Stimulated activated CD4-positive, alpha-beta T cell treated with anti-CD3 and anti-CD28 coated beads, Interleukin-12 subunit alpha, Interleukin-12 subunit beta, amount 100 ng/mL, for 48 hours (primary cell): ENCODE data around the gene DPP6.
"Not testable (repeated sequence)": the region's sequence is repeated elsewhere in the genome, so short reads cannot be mapped to it uniquely, and the experiment has no call there.

Experiments
- DNase-seq, 3 donors: peaks; one replicate each; pipeline ENCODE4 v3.0.0-alpha.2; 2020; ENCODE audit warnings: low read depth in 2 of 3, low spot score in 1 of 3

DPP6 gene

DNA sequence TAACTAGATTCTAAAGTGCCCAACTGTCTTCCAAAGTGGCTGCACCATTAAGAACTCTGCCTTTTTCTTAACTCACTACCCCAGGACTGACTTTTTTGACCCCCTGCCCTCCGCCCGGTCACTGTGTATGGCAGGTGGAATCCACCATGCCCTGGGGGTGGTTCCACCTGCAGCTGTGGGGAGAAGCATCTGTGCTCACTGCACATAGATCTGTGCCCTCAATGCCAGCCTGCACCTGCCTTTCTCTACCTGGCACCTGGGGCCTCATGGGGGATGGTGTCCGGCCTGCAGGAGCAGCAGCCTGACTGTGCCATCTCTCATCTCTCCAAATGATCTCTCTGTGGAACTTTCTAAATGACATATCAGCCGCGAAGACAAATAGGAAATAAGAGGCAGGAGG, 597.2 kb downstream of the DPP6 start:
- DNase-seq, result no peak

DNA sequence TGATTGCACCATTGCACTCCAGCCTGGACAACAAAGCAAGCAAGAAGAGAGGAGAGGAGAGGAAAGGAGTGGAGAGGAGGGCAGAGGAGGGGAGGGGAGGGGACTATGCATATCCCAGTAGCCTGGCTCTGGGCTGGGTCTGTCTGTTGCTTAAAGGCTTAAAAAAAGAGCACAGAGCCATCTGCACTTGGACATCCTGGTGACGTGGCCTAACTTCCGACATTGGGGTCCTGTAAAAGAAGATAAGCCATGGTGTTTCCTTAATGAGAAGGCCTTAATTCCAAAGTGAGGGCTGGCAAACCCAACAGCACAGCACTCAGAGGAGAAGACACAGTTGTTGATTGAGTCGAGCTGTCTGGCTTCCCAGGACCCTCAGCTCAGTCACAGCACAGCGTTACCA, 598.1 kb downstream of the DPP6 start:
- DNase-seq, result no peak

DNA sequence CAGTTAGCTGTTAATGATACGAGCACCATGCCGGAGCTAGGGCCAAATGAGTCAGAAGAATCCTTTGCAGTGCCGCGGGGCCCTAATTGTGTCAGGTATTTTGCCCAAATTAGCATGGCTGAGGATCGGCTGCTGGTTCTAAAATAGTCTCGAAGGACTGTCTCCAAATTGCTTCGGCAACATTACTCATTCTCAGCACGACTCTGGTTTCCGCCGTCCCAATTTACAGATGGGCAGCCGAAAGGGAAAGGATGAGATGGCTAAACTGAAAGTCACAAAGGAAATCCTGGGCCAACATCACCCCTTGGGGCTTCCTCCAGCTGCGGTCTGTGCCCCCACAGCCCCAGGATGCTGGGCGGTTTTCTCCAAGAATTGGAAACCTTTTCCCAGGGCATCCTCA, 599.3 kb downstream of the DPP6 start:
- DNase-seq, result no peak

DNA sequence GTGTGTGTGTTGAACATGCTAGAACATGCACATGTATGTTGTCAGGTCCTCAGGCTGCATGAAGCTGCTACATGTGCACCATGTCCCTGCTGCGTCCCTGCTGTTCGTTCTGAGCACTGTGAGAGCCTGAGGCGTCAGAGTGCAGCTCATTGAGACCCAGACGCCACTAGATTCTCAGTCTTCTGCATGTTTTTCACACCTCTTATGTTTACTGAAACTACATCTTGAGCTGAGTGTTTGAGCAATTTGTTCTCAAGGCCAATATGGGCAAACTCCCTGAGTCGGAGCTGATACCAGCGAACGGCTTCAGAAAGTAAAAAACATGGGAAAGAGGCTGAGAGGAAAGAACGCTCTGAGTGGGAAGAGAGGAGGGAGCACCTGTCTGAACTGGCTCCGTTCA, 600.4 kb downstream of the DPP6 start:
- no peak for DNase-seq

DNA sequence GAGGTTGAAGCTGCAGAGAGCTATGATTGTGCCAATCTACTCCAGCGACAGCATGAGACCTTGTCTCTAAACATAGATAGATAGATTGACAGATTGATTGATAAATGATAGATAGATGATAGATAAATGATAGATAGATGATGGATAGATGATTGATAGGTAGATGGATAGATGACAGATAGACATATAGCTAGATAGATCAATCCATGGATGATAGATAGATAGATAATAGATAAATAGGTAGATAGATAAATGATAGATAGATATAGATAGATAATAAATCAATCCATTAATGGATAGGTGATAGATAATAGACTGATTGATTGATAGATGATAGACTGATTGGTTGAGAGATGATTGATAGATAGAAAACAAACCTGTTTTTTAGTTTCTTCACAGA, 601.1 kb downstream of the DPP6 start:
- no peak for DNase-seq

DNA sequence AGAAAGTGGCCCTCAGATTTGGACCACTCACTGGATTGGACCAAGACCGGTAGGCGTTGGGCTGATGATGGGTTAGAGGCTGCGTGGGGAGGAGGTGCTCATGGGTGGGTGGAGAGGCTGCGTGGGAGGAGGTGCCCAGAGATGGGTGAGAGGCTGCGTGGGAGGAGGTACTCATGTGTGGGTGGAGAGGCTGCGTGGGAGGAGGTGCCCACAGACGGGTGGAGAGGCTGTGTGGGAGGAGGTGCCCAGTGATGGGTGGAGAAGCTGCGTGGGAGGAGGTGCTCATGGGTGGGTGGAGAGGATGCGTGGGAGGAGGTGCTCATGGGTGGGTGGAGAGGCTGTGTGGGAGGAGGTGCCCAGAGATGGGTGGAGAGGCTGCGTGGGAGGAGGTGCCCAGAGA, 604.4 kb downstream of the DPP6 start:
- no peak for DNase-seq

DNA sequence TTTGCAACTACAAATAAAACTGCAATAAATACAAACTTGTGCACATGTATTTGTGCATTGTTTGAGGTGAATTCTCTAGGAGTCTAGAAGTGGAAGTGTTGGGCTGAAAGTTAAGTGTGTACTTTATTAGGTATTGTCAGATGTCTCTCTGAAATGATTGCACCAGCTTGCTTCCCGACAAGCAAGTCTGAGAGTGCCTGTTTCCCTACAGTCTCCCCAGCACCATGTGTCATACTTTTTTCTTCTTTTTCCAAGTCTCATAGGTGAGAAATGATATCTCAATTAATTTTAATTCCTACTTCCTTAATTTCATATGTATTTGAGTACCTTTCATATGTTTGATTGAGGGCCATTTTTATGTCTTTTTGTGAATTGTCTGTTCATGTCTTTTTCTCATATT, 614.6 kb downstream of the DPP6 start:
- DNase-seq, result no peak

DNA sequence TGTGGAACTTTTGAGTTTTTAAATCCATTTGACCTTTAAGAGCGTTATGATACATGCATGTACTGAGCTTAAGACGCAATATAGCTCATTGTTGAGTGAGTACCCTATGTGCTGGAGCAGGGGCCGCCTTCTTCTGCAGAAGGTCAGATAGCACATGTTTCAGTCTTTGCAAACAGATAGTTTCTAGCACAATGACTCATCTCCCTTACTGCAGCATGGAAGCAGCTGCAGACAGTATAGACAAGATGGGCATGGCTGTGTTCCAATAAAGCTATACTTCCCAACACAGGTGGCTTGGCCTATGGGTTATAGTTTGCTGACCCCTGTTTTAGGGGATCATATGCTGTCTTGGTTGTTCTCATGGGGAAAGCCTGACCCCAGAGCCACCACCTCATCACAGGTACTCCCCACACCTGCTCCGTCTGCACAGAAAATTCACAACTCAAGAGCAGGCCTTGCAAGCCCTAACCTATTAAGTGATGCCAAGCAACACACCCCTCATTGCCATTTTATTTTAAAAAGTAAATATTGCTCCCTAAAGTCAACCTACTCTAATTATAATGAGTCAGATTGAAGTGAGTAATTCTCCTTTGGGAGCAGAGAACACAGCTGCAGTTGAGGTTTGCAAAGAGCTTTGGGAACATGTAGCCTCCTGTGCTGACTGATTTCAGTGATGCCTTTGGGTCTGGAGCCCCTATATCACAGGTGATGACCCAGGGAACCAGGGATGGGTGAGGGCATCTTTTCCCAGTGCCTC, 620.6 kb downstream of the DPP6 start:
- DNase-seq, result no peak

DNA sequence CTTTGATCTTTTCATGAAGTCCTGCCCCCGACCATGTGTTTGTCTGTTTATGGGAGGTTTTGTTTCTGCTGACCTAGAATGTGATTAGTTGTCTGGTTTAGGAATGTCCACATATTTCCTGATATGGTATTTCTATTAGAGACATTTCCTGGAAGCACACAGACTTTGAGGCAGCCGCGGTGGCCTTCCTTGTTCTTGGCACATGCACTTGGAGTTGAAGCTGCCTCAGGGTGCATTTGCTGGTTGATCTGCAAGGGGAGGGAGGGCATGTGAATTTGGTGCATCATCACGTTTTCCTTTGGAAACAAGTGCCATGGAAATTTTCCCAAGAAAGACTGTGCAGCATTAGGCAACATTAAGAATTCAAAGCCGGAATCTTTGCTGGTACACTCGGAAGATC, 622.0 kb downstream of the DPP6 start:
- DNase-seq, result no peak

DNA sequence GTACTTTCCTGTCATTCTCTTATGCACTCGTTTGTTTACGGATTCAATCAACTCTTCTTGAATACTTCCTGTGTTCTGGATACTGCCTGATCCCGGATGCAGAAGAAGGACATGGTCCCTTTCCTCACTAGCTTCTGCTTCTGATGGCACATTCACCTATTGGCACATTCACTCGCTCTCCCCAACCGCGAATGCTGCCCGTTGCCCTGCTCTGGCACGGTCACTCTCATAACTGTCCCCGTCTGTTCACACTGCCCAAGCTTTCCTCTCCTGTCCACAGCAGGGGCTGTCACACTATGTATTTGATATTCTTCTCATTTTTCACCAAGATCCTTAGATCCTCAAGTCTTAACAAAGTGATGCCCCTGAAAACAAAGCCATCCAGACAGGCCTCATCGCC, 623.4 kb downstream of the DPP6 start:
- DNase-seq, result no peak

DNA sequence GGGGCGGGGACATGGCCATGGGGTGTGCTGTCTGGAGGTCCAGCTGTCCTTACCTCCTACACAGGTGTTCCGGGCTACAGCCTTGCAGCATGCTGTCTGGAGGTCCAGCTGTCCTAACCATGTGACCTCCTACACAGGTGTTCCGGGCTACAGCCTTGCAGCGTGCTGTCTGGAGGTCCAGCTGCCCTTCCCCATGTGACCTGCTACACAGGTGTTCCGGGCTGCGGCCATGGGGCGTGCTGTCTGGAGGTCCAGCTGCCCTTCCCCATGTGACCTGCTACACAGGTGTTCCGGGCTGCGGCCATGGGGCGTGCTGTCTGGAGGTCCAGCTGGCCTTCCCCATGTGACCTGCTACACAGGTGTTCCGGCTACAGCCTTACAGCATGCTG, 623.8 kb downstream of the DPP6 start:
- not testable (repeated sequence) for DNase-seq

DNA sequence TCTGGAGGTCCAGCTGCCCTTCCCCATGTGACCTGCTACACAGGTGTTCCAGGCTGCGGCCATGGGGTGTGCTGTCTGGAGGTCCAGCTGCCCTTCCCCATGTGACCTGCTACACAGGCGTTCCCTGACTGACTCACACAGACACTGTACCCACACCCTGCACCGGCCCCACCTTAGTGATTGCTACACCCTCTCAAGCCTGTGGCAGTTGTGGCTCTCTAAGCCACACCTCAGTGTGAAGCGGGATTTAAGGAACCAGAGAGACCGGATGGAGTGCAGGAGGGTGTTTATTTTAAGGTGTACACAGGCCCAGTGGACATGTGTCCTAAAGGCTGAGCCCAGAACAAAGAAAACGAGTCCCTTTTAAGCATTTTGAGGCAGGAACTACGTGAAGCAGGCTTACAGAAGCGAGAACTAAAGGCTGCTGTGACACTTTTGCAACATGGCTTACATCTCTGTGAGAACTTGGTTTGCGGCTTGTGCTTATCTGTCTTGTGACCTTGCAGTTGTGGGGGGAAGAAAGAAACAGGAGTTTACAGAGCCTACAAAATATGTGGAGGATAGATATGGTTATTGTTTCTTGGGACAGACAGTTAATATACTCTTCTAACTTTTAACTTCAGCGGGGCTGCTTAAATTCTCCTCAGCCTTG, 624.4 kb downstream of the DPP6 start:
- DNase-seq, result no peak

DNA sequence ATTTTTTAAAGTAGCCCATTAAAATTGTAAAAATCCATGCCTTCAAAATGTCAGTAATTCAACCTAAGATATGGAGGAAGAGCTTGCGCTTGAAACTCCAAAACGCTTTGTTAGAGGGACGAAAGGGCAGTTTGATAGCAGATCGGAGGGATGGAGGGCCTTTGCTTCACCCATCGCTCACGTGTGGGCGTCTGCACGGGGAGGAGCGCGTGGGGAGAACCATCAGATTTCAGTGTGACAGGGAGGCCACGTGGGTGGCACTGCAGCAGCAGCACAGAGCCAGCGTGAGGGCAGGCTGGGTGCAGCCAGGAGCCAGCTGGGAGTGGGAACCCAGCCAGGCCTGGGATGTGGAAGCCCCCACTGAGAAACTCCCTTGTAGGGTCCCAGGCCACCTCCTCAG, 625.3 kb downstream of the DPP6 start:
- DNase-seq, result no peak

DNA sequence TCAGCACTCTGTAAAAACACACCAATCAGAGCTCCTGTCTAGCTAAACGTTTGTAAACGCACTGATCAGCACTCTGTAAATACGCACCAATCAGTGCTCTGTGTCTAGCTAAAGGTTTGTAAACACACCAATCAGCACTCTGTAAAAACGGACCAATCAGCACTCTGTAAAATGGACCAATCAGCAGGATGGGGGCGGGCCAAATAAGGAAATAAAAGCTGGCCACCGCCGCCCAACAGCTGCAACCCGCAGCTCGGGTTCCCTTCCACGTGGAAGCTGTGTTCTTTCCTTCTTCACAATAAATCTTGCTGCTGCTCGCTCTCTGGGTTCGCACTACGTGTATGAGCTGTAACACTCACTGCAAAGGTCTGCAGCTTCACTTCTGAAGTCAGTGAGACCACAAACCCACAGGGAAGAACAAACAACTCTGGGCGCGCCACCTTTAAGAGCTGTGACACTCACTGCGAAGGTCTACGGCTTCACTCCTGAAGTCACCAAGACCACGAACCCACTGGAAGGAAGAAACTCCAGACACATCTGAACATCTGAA, 625.9 kb downstream of the DPP6 start:
- DNase-seq, result not testable (repeated sequence)

DNA sequence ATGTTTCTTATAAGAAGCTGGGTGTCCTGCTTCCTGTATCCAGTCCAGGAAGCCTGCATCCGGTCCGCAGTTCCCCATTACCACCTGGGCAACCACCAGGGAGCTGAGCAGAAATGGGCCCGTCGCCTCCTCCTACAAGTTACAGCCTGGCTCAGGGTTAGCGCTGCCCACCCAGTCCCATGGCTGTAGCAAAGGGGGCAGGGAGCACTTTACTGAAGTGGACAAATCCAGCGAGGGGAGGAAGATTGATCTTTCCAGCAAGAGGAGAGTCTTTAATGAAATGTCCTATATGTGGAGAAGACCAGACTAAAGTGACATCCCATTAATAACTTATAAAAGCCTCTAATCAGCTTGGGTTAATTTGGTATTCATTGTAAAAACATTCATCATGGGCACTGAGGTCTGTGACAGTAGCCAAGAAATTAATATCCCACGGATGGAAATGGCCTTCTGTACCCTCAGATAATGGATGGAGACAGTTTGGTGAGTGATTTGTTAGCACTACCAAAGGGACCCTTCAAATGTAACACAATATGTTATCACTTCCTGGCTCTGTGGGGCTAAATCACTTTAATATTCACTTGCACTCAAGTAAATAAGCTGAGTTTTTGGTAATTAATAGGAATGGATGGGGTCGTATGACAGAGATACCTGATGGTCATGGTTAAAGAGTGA, 627.3 kb downstream of the DPP6 start:
- DNase-seq, result no peak

DNA sequence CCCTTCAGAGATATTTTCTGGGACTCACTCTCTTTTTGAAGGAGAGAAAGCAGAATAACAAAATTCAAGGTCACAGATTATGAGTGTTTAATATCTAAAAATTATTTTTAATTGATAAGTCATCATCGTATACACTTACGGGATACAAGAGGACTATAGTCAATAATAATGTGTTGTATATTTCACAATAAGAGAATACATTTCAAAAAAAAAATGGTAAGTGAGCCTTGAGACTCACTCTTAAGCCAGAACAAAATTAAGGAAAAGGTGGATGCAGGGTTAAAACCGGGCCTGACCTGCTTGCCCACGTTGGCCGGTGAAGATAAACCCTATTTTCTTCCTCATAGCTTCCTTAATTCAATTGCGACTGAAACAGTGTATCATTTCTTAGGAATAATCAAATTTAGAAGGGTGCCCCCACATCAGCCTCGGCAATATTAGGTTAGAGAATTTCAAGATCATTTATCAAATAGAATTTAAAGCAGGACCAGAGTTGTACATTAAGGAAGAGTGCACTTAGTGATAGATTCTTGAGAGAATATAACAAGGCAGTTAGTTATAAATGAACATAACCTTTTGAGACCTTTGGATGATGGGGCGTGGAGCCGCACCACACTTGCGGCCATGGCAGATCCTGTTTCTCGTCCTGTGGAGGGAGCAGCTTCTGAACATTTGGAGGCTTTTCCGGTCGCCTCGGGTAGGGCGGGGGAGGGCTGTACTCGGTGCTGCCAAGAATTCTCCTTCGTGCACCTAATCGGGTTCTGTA, 628.9 kb downstream of the DPP6 start:
- no peak for DNase-seq

DNA sequence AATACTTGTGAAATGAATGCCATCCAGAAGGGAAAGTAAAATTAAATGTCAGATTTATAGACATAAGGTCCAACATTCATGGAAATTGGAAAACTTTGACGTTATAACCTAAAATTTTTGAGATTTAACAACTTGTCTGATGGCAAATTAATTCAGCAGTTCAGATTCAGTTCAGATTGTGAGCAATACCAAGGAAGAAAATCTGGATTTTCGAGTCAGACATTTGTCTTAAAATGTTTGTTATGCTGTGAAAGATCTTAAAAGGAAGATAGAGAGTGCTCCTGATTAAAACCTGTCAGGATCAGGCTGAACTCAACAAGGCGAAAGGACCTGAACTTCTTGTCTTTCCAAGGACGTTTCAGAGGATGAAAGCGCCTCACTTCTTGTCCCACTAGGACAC, 629.8 kb downstream of the DPP6 start:
- no peak for DNase-seq

DNA sequence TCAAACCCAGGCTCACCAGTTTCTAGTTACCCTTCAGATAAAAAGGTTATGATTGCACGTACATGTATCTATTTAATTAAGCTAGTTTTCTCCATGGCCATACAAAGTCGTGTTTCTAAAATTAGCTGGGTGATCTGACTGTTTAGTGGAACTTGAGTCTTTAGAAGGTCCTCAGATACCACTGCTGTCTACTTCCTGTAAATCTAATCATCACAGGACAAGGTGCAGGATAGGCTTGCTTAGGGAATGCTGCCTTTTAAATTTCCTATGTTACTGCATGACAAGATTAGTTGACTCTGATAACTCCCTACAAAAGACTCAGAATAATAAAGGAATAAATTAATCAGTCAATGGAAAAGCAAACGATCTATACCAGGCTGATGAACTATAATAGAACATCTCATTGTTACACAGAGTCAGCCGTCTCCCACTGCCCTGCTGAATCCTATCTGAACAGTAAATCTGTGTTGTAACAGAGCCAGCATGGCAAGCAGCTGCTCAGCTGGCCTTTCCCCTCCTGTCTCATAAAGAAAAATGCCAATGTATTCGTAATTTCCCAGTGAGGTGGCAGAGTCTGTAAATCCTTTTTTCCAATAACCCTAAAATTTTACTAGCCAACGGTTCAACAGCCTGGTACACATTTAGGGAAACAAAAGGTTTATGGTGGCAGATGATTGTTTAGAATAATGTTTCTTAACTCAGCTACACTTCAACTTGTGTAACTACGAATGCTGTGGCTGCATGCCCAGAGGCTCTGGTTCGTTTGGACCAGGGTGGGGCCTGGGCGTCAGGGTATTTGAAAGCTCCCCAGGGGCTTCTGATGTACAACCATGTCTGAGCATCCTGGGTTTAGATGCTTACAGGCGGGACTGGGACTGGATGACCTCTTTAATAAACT, 632.7 kb downstream of the DPP6 start:
- no peak for DNase-seq

DNA sequence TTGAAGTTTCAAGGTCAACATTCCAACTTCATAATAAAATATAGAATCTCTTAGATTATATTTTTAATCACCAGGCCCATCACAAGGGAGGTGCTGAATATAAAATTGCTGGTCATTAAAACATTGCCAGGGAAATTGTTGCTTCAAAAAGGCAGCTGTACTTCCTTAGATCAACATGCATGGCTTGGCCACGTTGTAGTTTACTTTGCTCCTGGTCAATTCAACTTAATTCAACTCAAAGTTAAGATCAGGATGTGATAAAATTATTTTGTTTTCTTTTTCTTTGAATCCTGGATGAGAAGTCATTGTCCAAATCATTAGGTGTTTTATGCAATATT, 633.3 kb downstream of the DPP6 start:
- DNase-seq, result no peak

DNA sequence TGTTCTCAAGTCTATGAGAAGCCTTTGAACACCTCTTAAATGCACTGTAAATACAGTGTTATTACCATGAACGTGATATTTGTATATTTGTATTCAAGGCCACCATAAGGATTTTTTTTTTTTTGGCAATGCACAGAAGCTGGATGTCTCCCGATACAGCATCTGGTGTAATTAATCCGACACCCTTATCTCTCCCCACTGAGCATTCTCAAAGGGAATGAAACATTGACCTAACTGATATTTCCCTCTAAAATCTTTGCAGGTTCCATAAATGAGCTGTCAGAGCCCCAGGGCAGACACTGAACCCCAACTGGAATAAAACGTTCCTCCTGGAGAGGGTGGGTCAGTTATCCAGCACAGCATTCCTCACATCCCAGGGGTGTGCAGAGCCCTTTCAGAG, 634.1 kb downstream of the DPP6 start:
- no peak for DNase-seq

DNA sequence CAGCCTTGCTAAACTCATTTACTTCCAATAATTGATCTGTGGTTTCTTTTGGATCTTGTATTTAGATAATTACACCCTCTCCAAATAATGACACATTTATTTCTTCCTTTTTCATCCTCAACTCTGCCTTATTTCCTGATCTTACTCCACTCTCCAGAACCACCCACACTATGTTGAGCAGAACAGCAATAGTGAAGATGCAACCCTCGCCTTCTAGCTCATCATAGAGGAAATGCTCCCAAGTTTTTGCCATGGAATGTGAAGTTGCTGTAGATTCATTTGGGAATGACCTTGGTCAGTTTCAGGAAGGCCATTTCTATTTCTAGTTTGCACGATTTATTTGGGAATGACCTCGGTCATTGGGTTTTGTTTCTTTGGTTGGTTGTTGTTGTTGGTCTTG, 636.8 kb downstream of the DPP6 start:
- DNase-seq, result no peak
